A549 (cell line): Measurements from ENCODE around the gene GSK3B.

Experiments used
- CHD4 ChIP-seq: fragments of 200-600 bp; sonication (generic); IDR thresholded peaks from 2 replicates; pipeline ENCODE4 v1.6.1; 2016; ENCODE audit warnings: antibody characterized with exemption, mild to moderate bottlenecking, borderline replicate concordance
- ESRRA ChIP-seq: fragments of 150-350 bp; IDR thresholded peaks from 2 replicates; pipeline ENCODE4 v1.6.1; 2014; ENCODE audit warnings: mild to moderate bottlenecking, low read length, borderline replicate concordance
- HOXB5 ChIP-seq: fragments of 250-450 bp; sonication (Bioruptor Pico); IDR thresholded peaks from 2 replicates; pipeline ENCODE4 v1.5.0; 2020; ENCODE audit warnings: mild to moderate bottlenecking, moderate library complexity
- MAZ ChIP-seq: fragments of 150-350 bp; IDR thresholded peaks from 2 replicates; pipeline ENCODE4 v1.6.1; 2014; ENCODE audit warnings: antibody characterized with exemption, low read depth, low read length, borderline replicate concordance
- POLR2A ChIP-seq: IDR thresholded peaks from 2 replicates; pipeline ENCODE4 v1.6.1; 2012; ENCODE audit warnings: mild to moderate bottlenecking, low read length
- RAD21 ChIP-seq, 2 experiments: fragments of >200 bp in 1 of 2; sonication (Bioruptor Twin) in 1 of 2; formaldehyde crosslinking in 1 of 2; IDR thresholded peaks in 1 of 2; conservative IDR thresholded peaks in 1 of 2; 2 replicates in 1 of 2; 3 replicates in 1 of 2; pipeline ENCODE4 v1.6.1; 2012 to 2018; ENCODE audit warnings: inconsistent platforms in 1 of 2
- SMC3 ChIP-seq: fragments of >200 bp; sonication (Bioruptor Twin); formaldehyde crosslinking; IDR thresholded peaks from 3 replicates; pipeline ENCODE4 v1.6.1; 2018; ENCODE audit warnings: inconsistent platforms
- ZNF302 ChIP-seq: fragments of 250-450 bp; sonication (Bioruptor Pico); IDR thresholded peaks from 2 replicates; pipeline ENCODE4 v1.9.0; 2021; ENCODE audit warnings: inconsistent platforms, mild to moderate bottlenecking, moderate library complexity
- TF ChIP-seq, protein P1 (sequence below): fragments of >200 bp; sonication (Bioruptor Twin); formaldehyde crosslinking; IDR thresholded peaks from 3 replicates; pipeline ENCODE4 v1.5.1; 2016
- TF ChIP-seq, protein P2 (sequence below): fragments of 450-650 bp; IDR thresholded peaks from 2 replicates; pipeline ENCODE4 v1.6.1; 2014; ENCODE audit warnings: antibody characterized with exemption
- TF ChIP-seq, protein P3 (sequence below): IDR thresholded peaks from 2 replicates; pipeline ENCODE4 v1.6.1; 2012
- TF ChIP-seq, protein P4 (sequence below): fragments of 150-350 bp; IDR thresholded peaks from 2 replicates; pipeline ENCODE4 v1.6.1; 2014; ENCODE audit warnings: low read depth, mild to moderate bottlenecking, low read length
- TF ChIP-seq, protein P5 (sequence below): fragments of 200-600 bp; sonication (generic); IDR thresholded peaks from 2 replicates; pipeline ENCODE4 v1.6.1; 2016; ENCODE audit warnings: antibody characterized with exemption, mild to moderate bottlenecking, moderate library complexity

DNA sequence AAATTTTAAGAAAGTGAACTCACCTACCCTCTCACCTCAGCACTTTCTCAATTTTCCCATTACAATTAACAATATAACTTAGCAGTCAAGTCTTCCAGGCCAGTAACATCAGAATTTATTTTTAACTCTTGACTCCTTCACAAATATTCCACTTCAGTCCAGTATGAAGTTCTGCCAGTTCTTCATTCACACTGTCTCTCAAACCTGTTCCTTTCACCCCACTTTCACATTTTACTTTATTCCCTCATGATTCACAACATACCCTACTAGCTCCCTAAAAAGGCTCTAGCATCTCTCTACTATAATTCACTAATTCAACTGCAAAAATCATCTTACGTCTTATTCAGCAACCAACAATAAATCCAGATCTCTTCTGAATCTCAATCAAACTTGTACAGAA, 3.8 kb downstream of the GSK3B start:
- no peak for TF ChIP-seq POLR2A
- TF ChIP-seq, protein P1, sequence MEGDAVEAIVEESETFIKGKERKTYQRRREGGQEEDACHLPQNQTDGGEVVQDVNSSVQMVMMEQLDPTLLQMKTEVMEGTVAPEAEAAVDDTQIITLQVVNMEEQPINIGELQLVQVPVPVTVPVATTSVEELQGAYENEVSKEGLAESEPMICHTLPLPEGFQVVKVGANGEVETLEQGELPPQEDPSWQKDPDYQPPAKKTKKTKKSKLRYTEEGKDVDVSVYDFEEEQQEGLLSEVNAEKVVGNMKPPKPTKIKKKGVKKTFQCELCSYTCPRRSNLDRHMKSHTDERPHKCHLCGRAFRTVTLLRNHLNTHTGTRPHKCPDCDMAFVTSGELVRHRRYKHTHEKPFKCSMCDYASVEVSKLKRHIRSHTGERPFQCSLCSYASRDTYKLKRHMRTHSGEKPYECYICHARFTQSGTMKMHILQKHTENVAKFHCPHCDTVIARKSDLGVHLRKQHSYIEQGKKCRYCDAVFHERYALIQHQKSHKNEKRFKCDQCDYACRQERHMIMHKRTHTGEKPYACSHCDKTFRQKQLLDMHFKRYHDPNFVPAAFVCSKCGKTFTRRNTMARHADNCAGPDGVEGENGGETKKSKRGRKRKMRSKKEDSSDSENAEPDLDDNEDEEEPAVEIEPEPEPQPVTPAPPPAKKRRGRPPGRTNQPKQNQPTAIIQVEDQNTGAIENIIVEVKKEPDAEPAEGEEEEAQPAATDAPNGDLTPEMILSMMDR: no peak
- no peak for TF ChIP-seq SMC3
- no peak for TF ChIP-seq CHD4
- TF ChIP-seq ZNF302: no peak
- TF ChIP-seq, protein P2, sequence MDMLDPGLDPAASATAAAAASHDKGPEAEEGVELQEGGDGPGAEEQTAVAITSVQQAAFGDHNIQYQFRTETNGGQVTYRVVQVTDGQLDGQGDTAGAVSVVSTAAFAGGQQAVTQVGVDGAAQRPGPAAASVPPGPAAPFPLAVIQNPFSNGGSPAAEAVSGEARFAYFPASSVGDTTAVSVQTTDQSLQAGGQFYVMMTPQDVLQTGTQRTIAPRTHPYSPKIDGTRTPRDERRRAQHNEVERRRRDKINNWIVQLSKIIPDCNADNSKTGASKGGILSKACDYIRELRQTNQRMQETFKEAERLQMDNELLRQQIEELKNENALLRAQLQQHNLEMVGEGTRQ: no peak
- TF ChIP-seq ESRRA: no peak
- TF ChIP-seq, protein P3, sequence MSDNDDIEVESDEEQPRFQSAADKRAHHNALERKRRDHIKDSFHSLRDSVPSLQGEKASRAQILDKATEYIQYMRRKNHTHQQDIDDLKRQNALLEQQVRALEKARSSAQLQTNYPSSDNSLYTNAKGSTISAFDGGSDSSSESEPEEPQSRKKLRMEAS: no peak
- TF ChIP-seq HOXB5 (CRISPR knock-in tag): no peak
- no peak for TF ChIP-seq RAD21 (conservative IDR thresholded peaks at IDR 0.05 in 1 of 2, IDR thresholded peaks at IDR 0.05 in 1 of 2)
- no peak for TF ChIP-seq MAZ
- TF ChIP-seq, protein P4, sequence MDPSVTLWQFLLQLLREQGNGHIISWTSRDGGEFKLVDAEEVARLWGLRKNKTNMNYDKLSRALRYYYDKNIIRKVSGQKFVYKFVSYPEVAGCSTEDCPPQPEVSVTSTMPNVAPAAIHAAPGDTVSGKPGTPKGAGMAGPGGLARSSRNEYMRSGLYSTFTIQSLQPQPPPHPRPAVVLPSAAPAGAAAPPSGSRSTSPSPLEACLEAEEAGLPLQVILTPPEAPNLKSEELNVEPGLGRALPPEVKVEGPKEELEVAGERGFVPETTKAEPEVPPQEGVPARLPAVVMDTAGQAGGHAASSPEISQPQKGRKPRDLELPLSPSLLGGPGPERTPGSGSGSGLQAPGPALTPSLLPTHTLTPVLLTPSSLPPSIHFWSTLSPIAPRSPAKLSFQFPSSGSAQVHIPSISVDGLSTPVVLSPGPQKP: no peak
- TF ChIP-seq, protein P5, sequence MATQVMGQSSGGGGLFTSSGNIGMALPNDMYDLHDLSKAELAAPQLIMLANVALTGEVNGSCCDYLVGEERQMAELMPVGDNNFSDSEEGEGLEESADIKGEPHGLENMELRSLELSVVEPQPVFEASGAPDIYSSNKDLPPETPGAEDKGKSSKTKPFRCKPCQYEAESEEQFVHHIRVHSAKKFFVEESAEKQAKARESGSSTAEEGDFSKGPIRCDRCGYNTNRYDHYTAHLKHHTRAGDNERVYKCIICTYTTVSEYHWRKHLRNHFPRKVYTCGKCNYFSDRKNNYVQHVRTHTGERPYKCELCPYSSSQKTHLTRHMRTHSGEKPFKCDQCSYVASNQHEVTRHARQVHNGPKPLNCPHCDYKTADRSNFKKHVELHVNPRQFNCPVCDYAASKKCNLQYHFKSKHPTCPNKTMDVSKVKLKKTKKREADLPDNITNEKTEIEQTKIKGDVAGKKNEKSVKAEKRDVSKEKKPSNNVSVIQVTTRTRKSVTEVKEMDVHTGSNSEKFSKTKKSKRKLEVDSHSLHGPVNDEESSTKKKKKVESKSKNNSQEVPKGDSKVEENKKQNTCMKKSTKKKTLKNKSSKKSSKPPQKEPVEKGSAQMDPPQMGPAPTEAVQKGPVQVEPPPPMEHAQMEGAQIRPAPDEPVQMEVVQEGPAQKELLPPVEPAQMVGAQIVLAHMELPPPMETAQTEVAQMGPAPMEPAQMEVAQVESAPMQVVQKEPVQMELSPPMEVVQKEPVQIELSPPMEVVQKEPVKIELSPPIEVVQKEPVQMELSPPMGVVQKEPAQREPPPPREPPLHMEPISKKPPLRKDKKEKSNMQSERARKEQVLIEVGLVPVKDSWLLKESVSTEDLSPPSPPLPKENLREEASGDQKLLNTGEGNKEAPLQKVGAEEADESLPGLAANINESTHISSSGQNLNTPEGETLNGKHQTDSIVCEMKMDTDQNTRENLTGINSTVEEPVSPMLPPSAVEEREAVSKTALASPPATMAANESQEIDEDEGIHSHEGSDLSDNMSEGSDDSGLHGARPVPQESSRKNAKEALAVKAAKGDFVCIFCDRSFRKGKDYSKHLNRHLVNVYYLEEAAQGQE: no peak
